ENCODE data around the gene FCHSD1. TPM values are rescaled to one million over a fixed set of nuclear protein-coding genes. Genes with fewer than 3 reads are reported as not detected.

The FCHSD1 gene
- total and polyA plus RNA-seq, 2 donors (not counting 1 experiment from before 2014, with no cell fraction given): 123 to 193 TPM

GRCh38 chr5:141647242-141647641, 4.0 kb downstream of the FCHSD1 start:
- no peaks in the 10 kb centered on the region for H4K20me1 ChIP-seq (ENCODE audit: control insufficient read depth, insufficient read depth, low read length, poor library complexity, severe bottlenecking)
- ATAC-seq (ENCODE audit: low read depth) (no peak), DNase-seq (no peak)
- intact Hi-C loops (cut with micrococcal nuclease): no loop called here
- no peak overlapping the region for H3K27ac ChIP-seq (ENCODE audit: low read length in 2 of 2)
- H3K4me3 Mint-ChIP-seq: no peak overlapping the region
- H3K36me3 ChIP-seq (replicated peaks in 1 of 2; ENCODE audit: control extremely low read depth in 1 of 2, control insufficient read depth in 1 of 2, extremely low read depth in 1 of 2, insufficient read depth in 2 of 2, low read length in 1 of 2): peaks cover 11 to 41% of the 10 kb centered on the region in 2 experiments
- H3K9ac ChIP-seq (ENCODE audit: low read length): no peak overlapping the region
- no peaks in the 10 kb centered on the region for H3K27me3 Mint-ChIP-seq
- H3K9me3 Mint-ChIP-seq (ENCODE audit: insufficient read depth): no peaks in the 10 kb centered on the region
- peaks cover 28% of the 10 kb centered on the region for H3K4me1 Mint-ChIP-seq
- ChIA-PET POLR2A (no interaction called here), CTCF (interaction anchor here (0.9 to 2.7 kb wide), 5 partner anchors 8 to 314 kb away, joined by 3 to 9 read pairs (median 5); partner anchors contain the start of genes HDAC3 and RELL2)
- peaks cover 8% of the 10 kb centered on the region for H3K79me2 ChIP-seq (ENCODE audit: control insufficient read depth, insufficient read depth, low read length)
- no peaks in the 10 kb centered on the region for H3K9me3 ChIP-seq (ENCODE audit: control extremely low read depth in 1 of 3, control insufficient read depth in 2 of 3, insufficient read depth in 1 of 3, low read length in 2 of 3)
- no peak overlapping the region for H2AFZ ChIP-seq (ENCODE audit: insufficient read depth, low read depth, low read length, poor library complexity, severe bottlenecking)
- TF ChIP-seq EZH2 (IDR thresholded peaks at IDR 0.05; ENCODE audit: borderline replicate concordance, insufficient read depth, low read depth, low read length, poor library complexity, severe bottlenecking): no peak
- no peak for TF ChIP-seq CTCF (IDR thresholded peaks at IDR 0.05)
- H3K4me1 ChIP-seq (ENCODE audit: control insufficient read depth in 2 of 2, insufficient read depth in 2 of 2, low read length in 2 of 2): peaks cover 14 to 22% of the 10 kb centered on the region in 2 donors
- H3K27ac Mint-ChIP-seq: no peak overlapping the region
- WGBS (ENCODE audit: insufficient coverage): 100% methylated on average over 1 of the region's 5 CpGs
- no peaks in the 10 kb centered on the region for H3K27me3 ChIP-seq (replicated peaks in 1 of 4; ENCODE audit: control extremely low read depth in 1 of 4, control insufficient read depth in 3 of 4, insufficient read depth in 4 of 4, low read length in 3 of 4)
- H3K4me3 ChIP-seq (ENCODE audit: control extremely low read depth in 1 of 5, extremely low read depth in 1 of 5, insufficient read depth in 1 of 5, low read depth in 2 of 5, low read length in 4 of 5): no peak overlapping the region
- no peak overlapping the region for H3K4me2 ChIP-seq (replicated peaks; ENCODE audit: low read depth, low read length, poor library complexity, severe bottlenecking)

- H3K4me2 ChIP-seq (replicated peaks; ENCODE audit: low read depth, low read length, poor library complexity, severe bottlenecking): no peak overlapping the region
- WGBS (ENCODE audit: insufficient coverage): 98% methylated on average over 5 of the region's 6 CpGs
- H3K4me3 ChIP-seq (ENCODE audit: control extremely low read depth in 1 of 5, extremely low read depth in 1 of 5, insufficient read depth in 1 of 5, low read depth in 2 of 5, low read length in 4 of 5): no peak overlapping the region
- ChIA-PET POLR2A (no interaction called here), CTCF (interaction anchor here (1.2 to 2.7 kb wide), 3 partner anchors 8 to 315 kb away, joined by 5 to 6 read pairs (median 5); partner anchors contain the start of genes HDAC3 and RELL2)
- H3K27ac ChIP-seq (ENCODE audit: low read length in 2 of 2): no peak overlapping the region
- H3K9me3 Mint-ChIP-seq (ENCODE audit: insufficient read depth): no peaks in the 10 kb centered on the region
- peaks cover 17% of the 10 kb centered on the region for H3K4me1 Mint-ChIP-seq
- intact Hi-C loops (cut with micrococcal nuclease): no loop called here
- no peaks in the 10 kb centered on the region for H3K27me3 Mint-ChIP-seq
- H3K79me2 ChIP-seq (ENCODE audit: control insufficient read depth, insufficient read depth, low read length): peaks cover 7% of the 10 kb centered on the region
- no peaks in the 10 kb centered on the region for H3K9me3 ChIP-seq (ENCODE audit: control extremely low read depth in 1 of 3, control insufficient read depth in 2 of 3, insufficient read depth in 1 of 3, low read length in 2 of 3)
- TF ChIP-seq EZH2 (IDR thresholded peaks at IDR 0.05; ENCODE audit: borderline replicate concordance, insufficient read depth, low read depth, low read length, poor library complexity, severe bottlenecking) (no peak), CTCF (IDR thresholded peaks at IDR 0.05) (no peak)
- H3K36me3 ChIP-seq (replicated peaks in 1 of 2; ENCODE audit: control extremely low read depth in 1 of 2, control insufficient read depth in 1 of 2, extremely low read depth in 1 of 2, insufficient read depth in 2 of 2, low read length in 1 of 2): peaks cover 11 to 51% of the 10 kb centered on the region in 2 experiments
- no peaks in the 10 kb centered on the region for H3K27me3 ChIP-seq (replicated peaks in 1 of 4; ENCODE audit: control extremely low read depth in 1 of 4, control insufficient read depth in 3 of 4, insufficient read depth in 4 of 4, low read length in 3 of 4)
- no peak overlapping the region for H3K9ac ChIP-seq (ENCODE audit: low read length)
- no peak overlapping the region for H2AFZ ChIP-seq (ENCODE audit: insufficient read depth, low read depth, low read length, poor library complexity, severe bottlenecking)
- no peak for DNase-seq
- H4K20me1 ChIP-seq (ENCODE audit: control insufficient read depth, insufficient read depth, low read length, poor library complexity, severe bottlenecking): no peaks in the 10 kb centered on the region
- ATAC-seq (ENCODE audit: low read depth): no peak
- peak overlapping the region; percentile 50 for H3K27ac Mint-ChIP-seq
- peaks cover 8 to 15% of the 10 kb centered on the region in 2 donors for H3K4me1 ChIP-seq (ENCODE audit: control insufficient read depth in 2 of 2, insufficient read depth in 2 of 2, low read length in 2 of 2)
- H3K4me3 Mint-ChIP-seq: no peak overlapping the region
Observed at GRCh38 chr5:141646026-141646425, 5.2 kb downstream of the FCHSD1 start.

All from B cell (primary cell).